ENCODE measurements around the gene RAPGEF1.

RAPGEF1 gene

DNA sequence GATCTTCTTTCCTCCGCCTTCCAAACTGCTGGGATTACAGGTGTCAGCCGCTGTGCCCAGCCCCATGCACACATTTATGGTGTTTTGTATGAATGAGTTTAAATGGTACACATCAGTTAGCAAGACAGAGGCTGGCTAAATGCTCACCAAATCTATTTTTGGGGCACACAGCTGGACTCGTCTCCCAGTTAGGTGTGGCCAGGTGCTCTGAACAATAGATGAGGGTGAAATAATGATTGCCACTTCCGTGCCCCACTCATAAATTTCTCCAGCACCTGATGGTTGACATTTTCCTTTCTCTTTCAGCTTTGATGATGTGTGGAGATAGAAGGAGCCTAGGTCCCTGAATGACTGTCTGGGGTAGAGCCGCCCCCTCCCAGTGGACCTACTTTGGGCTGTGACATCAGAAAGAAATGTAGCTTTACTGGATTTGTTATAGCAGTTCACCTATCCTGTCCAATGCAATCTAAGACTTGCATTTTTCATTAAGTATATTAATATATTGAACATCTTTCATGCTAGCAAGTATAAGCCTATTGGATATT lies 8.6 kb upstream of the RAPGEF1 start:
- no peak for DNase-seq

DNA sequence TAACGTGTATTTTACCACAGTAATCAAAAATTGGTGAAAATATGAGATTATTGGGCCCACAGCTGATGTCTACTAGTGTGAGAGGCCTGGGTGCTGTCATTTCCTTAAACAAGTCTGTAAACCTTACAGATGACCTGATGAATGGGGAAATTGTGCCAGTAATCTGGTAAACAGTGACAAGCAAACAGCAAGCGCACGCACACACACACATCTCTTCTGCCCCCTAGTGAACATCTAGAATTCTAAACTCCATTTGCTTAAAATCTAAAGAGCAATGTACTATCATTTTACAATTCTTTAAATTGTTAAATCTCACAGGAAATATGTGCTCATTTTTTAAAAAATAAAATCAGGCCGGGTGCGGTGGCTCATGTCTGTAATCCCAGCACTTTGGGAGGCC lies 7.5 kb upstream of the RAPGEF1 start:
- no peak for DNase-seq

- DNase-seq = no peak
Observed at GRCh38 chr9:131745610-131746009, 5.7 kb upstream of the RAPGEF1 start.

DNA sequence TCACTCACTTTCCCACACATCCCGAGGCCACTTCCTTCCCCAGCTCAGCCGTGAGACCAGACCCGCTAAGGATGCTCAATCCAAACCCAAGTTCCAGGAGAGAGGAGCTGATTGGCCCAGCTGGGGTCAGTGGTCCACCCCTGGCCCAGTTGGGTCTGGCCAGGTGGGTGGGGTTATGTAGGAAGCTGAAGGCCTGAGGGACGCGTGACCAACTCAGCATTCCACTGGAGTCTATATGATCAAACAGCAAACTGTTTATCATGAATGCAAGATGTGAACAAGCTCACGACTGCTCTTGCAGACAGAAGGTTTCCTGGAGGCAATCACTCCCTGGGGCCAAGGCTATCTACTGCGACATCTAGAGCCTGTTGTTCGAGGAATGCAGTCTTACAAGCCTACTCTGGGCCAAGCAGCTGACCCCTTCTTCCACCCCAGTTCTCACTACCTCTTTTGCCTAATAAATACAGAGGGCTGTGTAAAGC lies 4.9 kb upstream of the RAPGEF1 start:
- DNase-seq = no peak

DNA sequence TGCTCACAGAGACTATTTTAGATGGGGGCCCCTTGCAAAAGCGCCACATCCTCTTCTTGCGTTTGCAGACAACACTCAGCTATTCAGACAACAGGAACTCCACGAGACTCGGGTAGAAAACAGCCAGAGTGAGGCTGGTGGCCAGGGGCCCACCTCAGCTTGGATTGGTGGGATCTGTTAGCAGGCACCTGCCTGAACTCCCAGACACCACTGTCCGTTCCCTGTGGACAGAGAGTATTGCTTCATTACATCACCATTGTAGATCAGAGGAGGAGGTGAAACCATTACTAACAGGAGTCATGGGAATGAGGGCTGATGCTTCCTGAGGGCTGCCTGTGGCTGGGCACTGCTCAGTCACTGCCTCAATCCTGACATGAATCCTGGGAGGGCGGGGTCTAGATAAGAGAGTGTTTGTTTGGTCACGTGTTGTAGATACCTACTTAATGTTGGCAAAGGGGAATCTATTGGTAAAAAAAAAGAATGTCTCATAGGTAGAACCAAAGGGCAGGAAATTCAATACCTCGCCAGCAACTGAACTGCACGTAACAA lies 4.4 kb upstream of the RAPGEF1 start:
- DNase-seq = no peak

DNA sequence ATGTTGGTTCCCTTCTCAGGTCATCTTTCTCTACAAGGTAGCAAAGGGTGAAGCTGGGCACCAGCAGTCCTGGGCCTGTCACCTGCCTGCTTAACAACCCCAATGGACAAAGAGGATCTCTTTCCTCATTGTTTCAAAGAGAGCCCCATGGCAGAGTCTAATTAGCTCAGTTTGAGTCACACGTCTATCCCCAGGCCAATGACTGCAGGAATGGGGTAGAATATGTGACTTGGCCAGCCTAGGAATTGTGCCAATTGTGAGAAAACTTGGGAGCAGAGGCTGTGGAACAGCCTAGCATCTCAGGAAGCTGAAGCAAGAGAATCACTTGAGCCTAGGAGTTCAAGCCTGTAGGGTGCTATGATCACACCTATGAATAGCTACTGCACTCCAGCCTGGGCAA lies 3.6 kb upstream of the RAPGEF1 start:
- no peak for DNase-seq

- DNase-seq = no peak
Observed at GRCh38 chr9:131743096-131743495, 3.2 kb upstream of the RAPGEF1 start.

- DNase-seq = no peak
Observed at GRCh38 chr9:131740898-131741297, 1.0 kb upstream of the RAPGEF1 start.

DNA sequence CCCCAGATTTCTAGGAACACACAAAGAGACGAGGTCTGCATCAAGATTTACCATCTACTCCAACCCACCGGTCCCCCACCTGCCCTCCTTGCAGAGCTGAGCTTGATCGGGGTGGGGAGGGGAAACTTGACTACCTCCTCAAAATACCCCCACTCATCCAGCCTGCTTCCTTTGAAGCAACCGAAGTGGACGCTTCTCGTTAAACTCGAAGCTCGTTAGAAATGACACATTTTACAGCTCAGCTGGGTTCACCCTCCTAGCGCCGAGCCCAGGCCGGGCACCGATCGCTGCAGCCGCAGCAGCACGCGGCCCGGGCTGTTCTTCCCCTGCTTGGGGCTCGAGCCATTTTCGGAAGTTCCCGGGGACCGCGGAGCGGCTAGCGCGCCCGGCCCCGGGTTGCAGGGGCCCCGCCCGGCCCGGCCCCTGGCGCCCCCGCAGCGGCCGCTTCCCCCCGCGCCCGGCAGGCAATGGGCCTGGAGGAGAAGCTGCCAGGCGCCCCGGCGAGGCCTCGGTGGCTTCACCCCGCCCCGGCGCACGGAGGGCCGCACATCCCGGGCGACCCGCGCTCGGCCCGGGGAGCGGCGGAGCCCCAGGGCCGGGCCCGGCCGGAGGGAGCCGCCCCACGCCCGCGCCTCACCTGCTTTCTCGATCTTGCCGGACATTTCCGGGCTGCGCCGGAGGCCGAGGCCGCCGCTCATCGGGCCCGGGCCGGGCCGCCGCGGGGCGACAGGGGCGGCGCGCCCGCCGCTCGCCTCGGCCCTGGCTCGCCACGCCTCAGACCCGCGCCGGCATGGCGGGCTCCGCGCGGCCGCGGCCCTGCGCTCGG lies 530 bp downstream of the RAPGEF1 start:
- no peak for DNase-seq

DNA sequence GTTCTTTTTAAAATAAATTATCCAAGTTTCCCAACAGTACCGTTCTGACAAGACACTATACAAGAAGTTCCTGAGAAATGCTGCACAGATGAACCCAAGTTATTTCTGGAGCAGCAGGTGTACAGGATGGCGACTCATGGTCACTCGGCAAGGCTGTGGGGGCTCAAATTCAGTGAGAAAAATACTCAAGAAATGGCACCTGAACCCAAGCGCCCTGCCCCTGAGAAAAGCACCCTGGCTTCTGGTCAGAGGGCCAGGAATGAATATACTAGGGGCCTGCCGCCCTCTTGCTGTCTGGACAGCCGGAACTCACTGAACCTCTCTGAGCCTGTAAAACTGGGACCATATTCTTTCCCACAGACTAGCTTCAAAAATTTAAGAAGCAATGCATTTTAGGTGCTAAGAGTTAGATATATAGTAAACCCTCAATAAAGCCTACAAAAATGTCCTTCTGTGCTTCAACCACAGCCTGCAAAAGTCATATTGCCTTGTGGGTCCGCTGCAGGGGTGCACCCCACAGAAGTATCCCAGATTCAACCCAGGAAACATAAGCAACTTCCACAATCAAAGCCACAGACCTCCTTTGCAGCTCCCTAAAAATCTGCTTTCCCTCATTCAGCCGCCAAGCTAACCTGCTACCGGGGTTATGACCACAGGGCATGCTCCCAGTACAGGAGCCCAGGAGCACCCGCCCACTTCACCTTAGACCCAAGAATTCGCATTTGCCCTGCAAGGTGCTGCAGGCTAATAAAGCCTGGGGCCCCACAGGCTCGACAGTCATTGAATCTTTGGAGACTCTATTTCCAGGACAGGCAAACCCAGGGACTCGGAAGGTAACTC lies 1.4 kb downstream of the RAPGEF1 start:
- no peak for DNase-seq

- no peak for DNase-seq
Observed at GRCh38 chr9:131737426-131737825, 2.5 kb downstream of the RAPGEF1 start.

GRCh38 chr9:131736431-131736830 lies 3.4 kb downstream of the RAPGEF1 start:
- no peak for DNase-seq

GRCh38 chr9:131735238-131736128 lies 4.4 kb downstream of the RAPGEF1 start:
- DNase-seq = no peak

GRCh38 chr9:131734781-131735180 lies 5.1 kb downstream of the RAPGEF1 start:
- DNase-seq = no peak

DNA sequence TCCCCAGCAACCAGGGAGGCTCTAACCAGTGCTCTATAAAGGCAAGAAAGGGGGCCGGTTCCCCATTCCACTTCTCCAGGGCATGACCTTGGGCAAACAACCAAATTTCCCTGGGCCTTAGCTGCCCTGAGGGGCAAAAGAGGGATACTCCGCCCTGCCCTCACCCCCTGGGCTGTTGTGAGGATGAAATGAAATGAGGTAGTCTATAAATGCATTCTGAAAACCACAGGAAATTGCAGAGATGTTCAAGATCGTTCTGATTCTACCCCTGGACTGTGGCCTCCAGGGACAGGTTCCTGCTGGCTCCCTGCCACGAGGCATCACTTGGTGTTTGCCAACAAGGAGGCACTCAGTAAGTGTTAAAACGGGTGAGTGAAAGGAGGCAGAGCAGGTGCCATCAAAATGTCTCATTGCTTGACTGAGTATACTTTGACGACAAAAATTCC lies 5.7 kb downstream of the RAPGEF1 start:
- no peak for DNase-seq

DNA sequence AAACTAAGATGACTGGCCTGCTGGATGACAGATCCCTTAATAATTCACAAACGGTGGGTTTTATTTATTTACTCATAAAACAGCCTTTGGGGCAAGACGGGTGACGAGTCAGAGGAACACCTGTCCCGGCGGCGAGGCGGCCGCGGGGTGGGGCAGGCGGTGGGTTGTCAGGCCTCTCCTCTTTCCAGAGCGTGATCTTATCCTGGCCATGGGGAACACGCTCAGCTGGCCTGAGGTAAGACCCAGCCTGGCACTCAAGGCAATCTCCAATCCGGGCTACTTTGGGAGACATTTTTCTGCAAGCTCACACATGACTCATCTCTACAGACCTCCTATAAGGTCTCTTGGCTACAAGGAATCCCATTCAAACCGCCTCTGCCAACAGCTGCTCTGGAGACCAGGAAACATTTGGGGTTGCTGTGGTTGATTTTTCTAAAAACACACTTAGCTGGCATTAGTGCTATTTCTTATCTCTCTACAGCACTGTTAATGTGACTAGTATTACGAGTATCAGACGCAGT lies 6.3 kb downstream of the RAPGEF1 start:
- DNase-seq = peak; percentile 58

- DNase-seq = no peak
Observed at GRCh38 chr9:131732636-131733289, 7.1 kb downstream of the RAPGEF1 start.

GRCh38 chr9:131732061-131732526 lies 7.8 kb downstream of the RAPGEF1 start:
- DNase-seq = no peak

DNA sequence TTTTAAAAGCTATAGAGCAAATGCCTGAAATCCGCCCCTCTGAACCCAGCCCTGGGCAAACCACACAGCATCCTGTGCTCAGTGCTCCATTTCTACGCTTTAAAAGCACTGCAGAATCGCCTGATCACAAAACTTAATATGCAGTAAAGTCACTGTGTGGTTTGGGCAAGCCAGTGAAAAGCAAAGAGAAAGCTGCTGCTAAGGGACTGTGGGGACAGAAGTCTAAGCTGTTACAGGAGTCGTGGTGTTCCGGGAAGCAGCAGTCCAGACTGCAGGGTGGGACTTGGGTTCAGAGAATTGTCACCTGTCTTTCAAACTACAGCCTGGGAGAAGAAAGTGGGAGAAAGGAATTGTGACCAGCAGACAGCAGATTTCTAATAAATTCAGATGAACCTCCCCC lies 8.2 kb downstream of the RAPGEF1 start:
- DNase-seq = no peak

DNA sequence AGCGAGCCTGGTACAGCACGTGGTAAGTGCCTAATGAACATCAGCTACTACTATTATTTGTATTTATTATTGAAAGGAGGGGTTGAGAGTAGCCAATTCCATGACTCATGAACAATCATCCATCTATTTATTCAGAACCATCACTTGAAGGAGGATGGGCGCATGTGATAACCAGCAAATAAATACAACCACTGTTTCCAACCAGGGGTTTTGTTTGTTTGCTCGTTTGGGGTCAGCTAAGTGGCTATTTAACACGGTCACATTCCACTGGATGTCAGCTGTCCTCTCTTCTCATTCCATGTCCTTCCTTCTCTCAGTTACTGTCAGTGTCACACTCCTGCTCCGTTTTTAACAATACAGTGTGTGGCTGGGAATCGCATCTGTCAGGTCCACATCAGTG lies 8.6 kb downstream of the RAPGEF1 start:
- DNase-seq = no peak

- DNase-seq = no peak
Observed at GRCh38 chr9:131728961-131729360, 10.9 kb downstream of the RAPGEF1 start.
